CD4-positive, alpha-beta T cell treated with Interleukin-21 for 1 hour (primary cell): ENCODE results near the gene BST1.
A peak's percentile ranks its signal among the peaks of the same experiment; 100 is the strongest.
"Not testable (repeated sequence)": the region's sequence is repeated elsewhere in the genome, so short reads cannot be mapped to it uniquely, and the experiment has no call there.

Source experiments
- DNase-seq: peaks from one replicate; pipeline ENCODE4 v3.0.0-alpha.2; 2020

BST1 gene

DNA sequence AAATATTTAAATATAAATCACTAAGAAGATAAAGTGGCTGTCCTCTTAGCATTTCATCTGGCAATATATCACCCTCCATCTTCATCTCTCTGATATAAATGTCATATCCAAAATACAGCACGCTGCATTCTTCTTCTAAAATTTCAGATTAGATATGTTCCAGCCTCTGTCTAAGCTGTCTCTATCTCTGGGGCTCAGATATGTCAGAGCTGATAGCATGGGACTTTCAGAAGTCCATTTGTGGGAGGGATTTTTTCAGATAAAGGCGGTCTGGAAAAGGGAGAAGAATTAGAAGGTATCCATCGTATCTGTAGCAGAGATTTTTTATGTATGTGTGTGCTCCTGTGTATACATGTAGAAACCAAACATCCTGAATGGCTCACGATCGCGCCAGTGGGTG is 50.2 kb downstream of the BST1 start:
- DNase-seq, result no peak

DNA sequence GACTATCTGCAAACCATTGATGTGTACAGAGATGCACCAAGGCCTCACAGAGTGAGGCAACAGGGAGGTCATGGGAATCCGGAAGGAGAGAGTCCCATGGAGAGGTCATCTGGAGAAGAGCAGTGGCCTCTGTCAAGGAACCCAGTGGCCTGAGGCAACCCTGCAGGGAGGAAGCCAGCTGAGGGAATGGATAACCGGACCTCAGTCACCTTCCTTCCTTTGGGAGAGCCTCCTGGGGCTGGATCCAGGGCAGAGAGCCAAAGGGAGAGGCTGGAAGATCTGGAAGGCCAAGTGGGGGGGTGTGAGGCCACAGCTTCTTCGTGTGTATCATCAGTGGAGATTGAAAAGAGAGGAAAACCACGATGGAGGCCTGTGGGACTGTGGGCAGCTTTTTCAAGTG is 50.9 kb downstream of the BST1 start:
- no peak for DNase-seq

DNA sequence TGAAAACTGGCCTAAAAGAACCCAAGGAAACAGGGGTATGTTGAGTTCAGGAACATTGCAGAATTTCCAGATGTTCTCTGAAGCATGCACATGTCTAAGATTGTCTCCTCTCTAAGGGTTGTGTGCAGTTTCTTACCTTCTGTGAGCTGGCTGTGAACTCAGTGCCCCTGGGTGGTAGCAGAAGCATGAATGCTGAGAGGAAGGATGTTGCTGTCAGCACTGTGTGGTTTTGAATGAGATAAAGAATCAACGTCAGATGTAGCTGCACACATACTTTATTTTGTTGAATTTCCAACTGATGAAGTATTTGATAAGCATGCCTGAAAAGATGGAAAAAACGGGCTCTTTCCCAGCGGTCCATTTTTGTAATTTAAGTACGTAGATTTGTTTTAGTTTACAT is 51.5 kb downstream of the BST1 start:
- DNase-seq, result peak; percentile 53

DNA sequence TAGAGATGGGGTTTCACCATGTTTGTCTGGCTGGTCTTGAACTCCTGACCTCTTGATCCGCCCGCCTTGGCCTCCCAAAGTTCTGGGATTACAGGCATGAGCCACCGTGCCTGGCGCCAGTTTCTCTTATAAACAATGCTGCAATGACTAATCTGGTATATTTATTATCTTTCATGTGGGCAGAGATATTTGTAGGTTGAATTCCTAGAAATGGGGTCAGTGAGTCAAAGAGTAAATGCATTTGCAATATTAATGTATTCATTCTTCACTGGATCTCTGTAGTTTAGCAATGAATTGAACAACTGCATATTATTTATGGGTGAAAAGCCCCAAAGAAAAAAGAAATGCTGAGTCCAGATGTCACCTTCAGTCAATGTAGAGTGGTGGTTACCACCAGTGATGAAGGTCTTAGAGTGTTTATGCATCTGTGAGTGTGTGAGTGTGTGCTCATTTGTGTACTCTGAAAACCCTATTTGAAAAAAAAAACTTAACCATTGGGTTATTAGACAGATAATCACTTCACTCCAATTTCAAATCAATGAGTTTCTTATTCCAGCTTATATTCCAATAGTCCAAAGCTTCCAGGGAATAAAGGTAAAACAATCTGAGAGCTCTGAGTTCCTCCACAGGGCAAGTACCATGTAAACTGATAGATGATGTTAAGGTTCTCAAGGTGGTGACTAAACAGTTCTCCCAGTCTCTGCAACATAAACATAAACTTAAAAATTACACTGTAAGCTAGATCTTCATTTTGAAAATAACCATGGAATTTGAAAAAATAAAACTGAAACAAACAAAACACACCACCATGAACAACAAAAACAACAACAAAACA is 52.7 kb downstream of the BST1 start:
- DNase-seq, result no peak

DNA sequence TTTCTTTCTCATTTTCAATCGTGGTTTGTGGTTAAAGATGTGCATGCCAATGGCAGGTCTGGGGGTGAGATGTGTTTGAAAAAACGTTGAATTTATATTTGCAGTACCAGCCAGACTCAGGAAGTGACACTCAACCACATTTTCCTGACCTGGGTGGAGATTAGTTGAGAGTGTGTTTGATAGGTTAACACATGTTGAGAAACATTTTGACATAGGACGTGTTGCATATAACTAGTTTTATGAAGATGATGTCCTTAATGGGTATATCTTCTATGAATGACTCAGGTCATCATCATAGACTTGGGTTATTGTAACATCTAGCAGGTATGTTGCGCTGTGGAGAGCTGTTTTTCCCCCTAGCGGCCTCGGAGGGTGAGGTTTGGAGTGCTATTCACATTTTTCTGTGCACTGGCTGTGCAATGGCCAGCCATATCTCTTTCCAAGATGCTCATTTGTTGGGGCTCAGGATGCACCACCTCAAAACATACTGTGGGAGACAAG is 53.5 kb downstream of the BST1 start:
- peak; percentile 87 for DNase-seq

DNA sequence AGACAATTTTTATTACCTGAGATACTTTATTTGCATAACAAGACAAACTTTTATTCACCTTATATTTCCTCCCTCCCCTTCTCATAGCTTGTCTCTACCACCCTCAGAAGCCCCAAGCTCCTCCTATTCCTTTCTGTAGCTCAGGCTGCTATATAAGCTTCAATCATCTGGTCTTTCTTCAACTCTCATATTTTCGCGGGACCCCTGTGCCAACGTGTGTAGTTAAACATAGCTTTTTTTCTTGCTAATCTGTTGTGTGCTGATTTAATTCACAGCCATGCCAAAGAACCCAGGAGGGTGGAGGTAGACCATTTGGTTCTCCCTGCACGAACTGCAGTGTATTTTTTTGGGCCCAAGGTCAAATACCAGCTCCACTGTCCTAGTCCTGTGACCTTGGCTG is 54.2 kb downstream of the BST1 start:
- no peak for DNase-seq

DNA sequence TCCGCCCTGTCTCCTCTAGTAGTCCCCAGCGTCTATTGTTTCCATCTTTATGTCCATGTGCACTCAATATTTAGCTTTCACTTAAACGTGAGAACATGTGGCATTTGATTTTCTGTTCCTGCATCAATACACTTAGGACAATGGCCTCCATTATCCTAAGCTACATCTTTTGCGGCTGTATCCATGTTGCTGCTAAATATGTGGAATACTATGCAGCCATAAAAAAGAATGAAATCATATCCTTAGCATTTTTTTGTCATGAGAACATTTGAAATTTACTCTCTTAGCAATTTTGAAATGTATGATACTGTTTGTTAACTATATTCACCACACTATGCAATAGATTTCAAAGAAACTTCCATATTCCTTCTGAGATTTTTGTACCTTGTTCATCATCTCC is 55.4 kb downstream of the BST1 start:
- no peak for DNase-seq

DNA sequence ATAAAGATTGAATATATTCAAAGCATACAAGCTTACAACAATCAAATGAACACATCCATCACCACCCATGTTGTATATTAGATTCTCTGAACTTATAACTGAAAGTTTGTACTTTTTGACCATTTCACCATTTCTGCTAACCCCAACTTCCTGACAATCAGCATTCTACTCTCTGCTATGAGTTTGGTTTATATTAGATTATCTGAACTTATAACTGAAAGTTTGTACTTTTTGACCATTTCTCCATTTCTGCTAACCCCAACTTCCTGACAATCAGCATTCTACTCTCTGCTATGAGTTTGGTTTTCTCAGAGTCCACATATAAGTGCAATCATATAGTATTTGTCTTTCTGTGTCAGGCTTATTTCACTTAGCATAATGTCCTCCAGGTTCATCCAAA is 59.6 kb downstream of the BST1 start:
- not testable (repeated sequence) for DNase-seq

DNA sequence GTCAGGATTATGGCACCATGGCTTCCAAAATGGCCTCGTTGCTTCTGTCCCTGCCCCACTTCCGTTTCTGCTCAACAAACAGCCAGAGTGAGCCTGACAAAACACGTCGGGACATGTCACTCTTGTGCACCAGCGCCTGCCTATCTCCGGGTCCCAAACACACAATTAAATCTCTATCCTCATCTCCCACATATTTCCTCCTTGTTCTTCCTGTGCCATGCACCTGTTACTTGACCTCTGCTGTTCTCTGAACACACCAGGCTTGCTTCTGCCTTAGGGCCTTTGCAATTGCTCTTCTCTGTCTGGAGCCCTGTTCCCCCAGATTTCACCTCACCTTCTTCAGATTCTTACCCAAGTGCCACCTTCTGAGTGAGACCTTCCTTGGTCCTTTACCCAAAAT is 62.5 kb downstream of the BST1 start:
- DNase-seq, result no peak

DNA sequence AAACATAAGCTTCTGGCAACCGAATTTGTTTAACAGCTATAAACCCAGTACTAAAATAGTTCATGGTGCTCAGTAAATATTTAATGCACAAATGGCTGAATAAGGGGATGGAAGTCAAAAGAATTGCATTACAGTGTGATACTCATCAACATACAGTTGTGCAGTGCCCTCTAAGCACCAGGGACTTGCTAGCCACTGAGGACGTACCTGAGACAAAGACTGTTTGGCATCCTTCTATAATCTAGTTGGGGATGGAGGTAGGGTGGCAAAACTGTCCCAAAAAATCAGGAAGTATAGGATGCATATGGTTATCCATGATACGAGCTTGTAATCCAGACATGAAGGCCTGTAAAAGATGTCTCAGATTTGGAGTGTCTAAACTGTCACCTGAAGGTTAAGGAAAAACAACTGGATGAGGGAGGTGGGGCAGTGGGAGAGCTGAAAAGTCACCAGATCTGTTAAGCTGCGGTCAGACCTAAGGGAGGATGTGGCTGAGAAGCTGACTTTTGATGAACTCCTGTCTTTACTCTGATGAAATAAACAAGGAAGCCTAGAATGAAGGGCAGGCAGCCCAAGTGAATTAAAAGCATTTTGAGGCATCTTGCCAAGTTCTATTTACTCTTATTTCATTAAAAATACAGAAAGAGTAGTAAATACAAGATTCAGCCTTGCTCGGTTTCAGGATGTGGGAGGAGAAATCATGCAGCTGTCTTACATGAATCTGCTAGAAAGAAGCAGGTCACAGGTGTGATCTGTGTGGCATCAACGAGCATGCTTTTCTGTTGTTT is 63.2 kb downstream of the BST1 start:
- DNase-seq, result peak; percentile 60

DNA sequence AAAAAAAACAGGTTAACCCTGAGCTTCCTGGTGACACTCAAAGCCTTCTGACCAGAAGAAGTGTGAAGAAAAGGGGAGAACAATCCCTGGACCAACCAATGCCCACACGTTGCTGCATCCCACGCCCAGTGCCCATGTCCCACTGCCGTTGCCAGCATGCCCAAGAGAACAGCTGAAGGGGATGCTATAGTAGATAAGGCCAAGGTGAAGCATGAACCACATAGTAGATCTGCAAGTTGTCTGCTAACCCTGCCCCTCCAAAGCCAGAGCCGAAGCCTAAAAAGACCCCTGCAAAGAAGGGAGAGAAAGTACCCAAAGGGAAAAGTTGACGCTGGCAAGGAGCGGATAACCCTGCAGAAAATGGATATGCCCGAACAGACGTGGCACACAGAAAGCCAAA is 64.0 kb downstream of the BST1 start:
- no peak for DNase-seq

DNA sequence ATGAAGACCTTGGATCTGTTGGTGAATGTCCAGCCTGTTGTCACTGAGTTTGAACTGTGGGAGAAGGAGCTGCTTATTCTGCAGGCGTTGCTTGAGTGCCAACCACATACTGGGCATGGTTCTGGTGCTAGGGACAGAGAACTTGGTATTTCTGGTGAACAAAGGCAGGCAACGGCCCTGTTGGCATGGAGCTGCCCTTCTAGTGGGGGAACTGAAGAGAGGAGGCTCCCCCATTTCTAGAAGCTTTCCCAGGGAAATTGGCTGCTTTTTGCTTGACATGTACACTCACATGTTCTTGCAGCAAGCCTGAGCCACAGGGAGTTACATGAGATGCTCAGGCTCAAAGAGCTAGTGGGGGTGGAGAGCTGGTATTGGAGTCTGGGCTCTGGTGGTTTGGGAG is 66.3 kb downstream of the BST1 start:
- DNase-seq, result no peak

DNA sequence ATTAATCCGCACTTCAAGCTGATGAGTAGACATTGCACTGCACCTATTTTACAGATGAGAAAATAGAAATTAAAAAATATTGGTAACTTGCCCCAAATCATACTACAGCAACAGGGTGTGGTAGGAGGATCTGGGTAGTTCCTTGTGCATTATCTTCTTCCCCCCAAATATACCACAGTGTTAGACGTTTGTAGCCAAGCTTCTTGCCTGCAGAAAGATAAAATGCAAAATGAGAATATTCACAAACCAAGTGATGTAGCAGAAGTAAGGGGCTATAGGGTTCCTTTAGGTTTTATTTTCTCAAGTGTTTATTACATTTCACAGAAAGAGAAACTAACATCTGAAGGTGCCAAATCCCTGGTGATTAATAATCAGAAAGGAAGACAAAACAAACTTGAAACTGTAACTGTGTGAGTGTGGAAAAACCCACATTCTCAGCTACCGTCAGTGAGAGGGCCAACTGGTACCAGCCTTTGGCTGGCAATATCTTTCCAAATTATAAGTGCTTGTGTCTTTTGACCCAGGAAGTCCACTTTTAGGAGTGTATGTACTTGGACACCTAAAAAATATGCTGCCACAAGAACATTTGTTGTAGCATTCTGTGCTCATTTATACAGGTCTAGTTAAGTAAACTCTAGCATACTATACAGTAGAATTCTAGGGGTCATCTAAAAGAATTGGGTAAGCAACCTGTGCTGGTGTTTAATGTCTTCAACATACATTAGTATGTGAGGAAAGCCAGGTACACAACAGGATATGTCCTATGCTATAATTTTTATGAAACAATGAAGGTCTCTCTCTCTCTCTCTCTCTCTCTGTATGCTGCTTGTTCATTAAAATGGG is 68.6 kb downstream of the BST1 start:
- DNase-seq, result peak; percentile 19

DNA sequence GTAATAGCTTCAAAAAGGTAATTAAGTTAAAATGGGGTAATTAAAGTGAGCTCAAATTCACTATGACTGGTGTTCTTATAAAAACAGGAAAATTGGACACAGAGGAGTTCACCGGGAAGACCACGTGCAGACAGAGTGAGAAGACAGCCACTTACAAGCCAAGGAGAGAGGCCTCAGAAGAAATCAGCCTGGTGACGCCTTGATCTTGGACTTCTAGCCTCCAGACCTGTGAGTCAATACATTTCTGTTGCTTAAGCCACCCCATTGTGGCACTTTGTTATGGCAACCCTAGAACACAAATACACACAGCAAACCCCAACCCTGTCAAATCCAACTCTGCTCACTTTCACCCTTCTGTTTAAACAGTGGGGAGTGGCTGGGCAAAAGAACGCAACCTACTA is 71.2 kb downstream of the BST1 start:
- no peak for DNase-seq

DNA sequence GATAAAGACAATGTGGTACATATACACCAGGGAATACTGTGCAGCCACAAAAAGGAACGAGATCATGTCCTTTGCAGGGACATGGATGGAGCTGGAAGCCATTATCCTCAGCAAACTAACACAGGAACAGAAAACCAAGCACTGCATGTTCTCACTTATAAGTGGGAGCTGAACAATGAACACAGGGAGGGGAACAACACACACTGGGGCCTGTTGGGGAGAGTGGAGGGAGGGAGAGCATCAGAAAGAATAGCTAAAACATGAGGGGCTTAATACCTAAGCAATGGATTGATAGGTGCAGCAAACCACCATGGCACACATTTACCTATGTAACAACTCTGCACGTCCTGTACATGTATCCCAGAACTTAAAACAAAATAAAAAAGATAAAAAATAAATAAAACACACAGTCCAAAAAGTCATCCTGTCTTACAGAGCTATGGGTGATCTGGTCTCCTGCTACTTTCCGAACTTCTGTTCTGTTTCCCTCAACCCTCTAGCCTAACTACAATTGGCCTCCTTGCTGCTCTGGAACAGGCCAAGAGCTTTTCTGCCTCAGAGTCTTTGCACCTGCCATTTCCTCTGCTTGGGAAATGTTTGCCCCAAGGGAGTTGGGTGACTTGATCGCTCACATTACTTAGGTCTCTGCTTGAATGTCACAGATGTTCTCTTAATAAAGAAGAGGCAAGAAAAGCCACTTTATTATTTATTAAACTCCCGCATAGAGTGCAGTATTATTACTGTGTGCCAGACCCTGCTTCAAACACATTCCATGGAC is 74.2 kb downstream of the BST1 start:
- no peak for DNase-seq

DNA sequence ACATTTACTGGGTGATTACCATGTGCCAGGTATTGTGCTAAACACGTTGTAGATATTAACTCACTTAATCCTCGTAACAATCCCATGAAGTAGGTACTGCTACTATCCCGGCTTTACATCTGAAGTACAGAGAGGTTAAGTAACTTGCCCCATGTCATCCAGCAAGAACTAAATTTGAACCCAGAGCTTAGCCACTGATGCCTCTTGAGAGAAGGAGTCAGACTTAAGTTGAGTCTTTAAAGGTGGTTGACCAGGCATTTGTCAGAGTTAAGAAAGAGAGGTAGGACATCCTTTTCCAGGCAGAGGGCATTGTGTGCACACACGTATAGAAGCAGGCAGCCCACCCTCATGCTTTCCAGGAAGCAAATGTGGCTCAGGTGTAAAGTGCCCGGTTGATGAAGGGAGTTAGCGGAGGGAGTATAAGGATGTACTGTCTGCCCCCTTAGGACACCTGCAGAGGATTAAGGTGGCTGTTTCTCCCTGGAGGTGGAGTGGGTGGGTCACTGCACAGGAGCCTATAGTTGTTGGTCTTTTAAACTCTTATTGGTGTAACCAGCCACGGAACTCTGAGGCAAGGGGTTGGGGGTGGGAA is 74.9 kb downstream of the BST1 start:
- no peak for DNase-seq

DNA sequence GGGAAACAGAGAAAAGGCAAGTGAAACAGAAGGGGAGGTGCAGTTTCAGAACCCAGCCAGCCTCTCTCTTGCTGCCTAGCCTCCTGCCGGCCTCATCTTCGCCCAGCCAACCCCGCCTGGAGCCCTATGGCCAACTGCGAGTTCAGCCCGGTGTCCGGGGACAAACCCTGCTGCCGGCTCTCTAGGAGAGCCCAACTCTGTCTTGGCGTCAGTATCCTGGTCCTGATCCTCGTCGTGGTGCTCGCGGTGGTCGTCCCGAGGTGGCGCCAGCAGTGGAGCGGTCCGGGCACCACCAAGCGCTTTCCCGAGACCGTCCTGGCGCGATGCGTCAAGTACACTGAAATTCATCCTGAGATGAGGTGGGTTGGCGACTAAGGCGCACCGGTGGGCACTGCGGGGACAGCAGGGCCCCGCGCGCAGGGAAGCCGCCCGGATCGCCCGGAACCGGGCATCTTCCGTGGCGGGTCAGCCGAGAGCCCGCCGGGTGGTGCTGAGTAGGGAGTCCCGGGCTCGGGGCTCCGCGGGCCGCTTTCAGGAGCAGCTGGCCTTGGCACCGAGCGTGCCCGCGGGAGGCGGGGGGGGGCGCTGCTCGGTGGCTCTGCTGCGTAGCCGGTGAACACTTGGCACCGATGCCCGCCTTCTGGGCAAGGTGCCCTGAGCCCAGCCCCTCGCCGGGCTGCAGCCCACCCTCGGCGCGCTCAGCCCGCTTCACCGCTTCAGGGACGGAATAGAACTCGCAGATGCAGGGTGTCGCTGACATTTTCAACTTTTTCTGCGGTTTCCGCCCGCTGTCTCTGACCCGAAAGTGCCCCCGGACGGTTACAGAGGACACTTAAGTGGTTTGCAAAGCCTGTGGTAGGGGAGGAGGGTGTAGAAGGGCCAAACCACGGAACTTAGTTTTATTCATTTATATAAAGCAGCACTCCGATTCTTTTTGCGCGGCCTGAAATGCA is 75.7 kb downstream of the BST1 start, which contains the start of gene CD38:
Gene CD38 (plus strand): TSS at position 40 of the 953 bp plus-strand sequence. CDS start 87 bp downstream, at position 127.
- DNase-seq, result peak; percentile 60

DNA sequence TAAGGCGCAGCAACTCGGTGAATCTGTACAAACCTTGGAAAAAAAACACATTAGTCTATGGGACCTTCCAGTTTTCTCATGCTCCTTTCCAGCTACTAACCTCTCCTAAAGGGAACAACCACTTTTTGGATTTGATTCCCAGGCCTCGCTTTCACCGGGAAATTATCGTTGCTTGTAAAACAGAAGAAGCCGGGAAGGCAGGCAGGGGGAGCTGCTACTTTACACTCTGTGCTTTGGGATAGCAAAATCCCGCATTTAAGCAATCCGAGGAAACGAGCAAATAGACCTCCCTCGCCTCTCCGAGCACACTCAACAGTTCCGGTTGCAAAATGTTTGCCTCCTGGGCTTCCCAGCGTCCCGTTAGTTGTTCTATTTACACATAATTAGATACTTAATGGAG is 76.4 kb downstream of the BST1 start:
- DNase-seq, result no peak

DNA sequence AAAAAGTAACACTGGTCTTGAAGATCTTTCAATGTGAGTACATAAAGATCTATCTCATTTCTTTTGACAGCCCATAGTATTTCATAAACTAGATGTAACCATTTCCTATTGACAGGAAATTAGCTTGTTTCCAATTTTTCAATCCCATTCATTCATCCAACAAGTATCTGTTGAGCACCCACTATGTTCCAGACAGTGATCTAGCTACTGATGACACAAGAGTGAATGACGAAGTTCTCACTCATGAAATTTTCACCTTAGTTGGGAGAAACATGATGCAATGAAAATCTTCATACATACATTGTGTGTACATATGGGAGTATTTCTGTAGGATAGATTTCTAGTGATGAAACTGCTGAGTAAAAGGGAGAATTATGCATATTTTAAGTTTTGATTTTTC is 76.9 kb downstream of the BST1 start:
- no peak for DNase-seq

DNA sequence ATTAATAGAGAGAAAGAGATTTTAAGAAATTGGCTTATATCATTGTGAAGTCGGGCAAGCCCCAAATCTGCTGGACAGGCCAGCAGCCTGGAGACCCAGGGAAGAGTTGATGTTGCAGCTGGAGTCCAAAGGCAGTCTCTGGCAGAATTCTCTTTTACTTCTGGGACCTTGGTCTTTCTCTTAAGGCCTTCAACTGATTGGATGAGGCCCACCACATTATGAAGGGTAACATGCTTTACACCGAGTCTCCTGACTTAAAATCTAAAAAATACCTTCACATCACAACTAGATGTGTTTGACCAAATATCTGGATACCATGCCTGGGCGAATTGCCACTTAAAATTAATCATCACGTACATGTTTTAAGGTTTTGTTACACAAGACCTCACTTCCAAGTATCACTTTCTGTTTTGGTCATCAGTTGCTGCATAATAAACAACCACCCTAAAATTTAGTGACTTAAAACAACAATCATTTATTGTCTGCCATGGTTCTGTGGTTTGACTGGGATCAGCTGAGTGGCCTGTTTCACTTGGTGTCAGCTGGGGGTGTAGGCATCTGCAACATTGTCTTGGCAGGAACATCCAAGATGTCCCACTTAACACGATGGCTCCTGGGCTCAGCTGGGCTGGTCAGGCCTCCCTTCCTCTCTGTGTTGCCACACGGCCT is 78.7 kb downstream of the BST1 start:
- no peak for DNase-seq
